CD4-positive, alpha-beta T cell treated with Interferon alpha-2 for 1 hour (primary cell): Measurements from ENCODE around the gene MICALL2.
"Not testable (repeated sequence)": the region's sequence is repeated elsewhere in the genome, so short reads cannot be mapped to it uniquely, and the experiment has no call there.

ENCODE experiments used
- DNase-seq, 2 donors: peaks; one replicate each; pipeline ENCODE4 v3.0.0-alpha.2; 2020 to 2022

MICALL2 gene

DNA sequence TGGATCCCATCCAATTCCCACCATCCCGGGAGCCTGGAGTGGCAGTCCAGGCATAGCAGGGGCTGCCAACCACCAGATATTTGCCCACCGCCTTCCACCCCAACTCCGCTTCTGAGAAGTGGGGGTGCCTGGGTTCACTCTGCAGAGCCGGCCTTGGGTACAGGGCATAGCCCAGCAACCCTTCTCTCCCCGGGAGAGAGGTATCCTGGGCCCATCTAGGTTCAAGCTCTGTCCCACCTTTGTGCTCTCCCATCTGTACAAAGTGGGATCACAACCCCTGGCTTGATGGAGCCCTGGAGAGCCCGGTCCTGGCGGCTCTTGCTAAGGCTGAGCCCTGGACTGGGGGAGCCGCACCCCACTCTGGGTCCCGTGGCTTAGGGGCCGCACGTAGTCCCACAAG lies 12.2 kb downstream of the MICALL2 start:
- no peak for DNase-seq

- DNase-seq: no peak
Observed at GRCh38 chr7:1446620-1447032, 12.6 kb downstream of the MICALL2 start.

DNA sequence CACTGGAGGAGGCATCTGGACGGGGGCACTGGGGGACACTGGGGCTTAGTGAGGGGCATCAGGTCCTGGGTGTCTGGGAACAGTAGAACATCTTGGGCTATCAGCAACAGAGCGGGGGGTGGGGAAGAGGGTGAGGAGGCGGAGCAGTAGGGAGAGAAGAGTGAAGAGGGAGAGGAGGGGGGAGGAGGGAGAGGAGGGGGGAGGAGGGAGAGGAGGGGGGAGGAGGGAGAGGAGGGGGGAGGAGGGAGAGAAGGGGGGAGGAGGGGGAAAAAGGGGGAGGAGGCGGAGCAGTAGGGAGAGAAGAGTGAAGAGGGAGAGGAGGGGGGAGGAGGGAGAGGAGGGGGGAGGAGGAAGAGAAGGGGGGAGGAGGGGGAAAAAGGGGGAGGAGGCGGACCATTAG lies 13.2 kb downstream of the MICALL2 start:
- DNase-seq: not testable (repeated sequence)

- DNase-seq: no peak
Observed at GRCh38 chr7:1445341-1445740, 13.9 kb downstream of the MICALL2 start.

GRCh38 chr7:1444925-1445322 lies 14.3 kb downstream of the MICALL2 start:
- no peak for DNase-seq

DNA sequence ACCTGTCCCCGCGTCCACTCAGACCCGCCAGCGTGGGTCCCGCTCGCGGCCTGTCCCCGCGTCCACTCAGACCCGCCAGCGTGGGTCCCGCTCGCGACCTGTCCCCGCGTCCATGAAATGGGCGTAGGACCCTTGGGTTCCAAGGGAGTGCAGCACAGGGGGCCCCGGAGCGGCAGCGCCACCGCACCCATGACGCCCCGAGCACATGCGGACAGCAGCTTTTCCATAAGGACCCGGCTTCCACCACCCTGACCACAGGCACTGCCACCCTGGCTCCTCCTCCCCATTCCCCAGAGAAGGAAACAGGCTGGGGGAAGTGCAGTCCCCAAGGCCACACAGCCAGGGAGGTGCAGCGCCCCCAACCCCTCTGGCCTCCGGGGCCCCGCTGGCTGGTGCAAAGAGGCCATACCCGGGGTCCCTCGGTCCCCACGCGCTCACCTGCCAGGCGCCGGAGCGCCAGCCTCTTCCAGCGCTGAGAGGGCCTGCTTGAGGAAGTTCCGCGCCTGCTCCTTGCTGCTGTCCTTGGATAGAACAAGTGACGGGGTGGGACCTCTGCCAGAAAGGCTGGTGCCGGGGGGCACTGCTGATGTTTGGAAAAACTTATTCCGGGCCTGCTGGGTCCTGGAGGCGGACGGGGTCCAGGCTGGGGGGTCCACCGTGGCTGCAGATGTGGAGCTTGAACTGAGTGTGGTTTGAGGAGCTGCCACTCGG lies 14.9 kb downstream of the MICALL2 start:
- DNase-seq: no peak

DNA sequence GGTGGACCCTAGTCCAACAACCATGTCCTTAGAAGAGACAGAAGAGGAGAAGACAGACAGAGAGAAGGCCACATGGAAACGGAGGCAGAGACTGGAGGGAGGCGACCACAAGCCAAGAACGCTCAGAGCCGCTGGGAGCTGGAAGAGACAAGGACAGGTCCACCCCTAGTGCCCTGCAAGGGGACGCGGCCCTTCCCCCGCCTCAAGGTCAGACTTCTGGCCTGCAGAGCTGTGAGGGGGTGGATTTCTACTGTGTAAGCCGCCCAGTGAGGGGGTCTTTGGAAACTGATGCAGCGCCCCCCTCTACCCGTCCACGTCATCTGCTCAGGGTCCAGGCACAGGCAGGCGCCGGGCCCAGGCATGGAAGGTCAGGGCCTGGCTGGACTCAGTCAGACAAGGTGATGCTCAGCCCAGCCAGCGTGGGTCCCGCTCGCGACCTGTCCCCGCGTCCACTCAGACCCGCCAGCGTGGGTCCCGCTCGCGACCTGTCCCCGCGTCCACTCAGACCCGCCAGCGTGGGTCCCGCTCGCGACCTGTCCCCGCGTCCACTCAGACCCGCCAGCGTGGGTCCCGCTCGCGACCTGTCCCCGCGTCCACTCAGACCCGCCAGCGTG lies 15.6 kb downstream of the MICALL2 start:
- DNase-seq: not testable (repeated sequence)

- no peak for DNase-seq
Observed at GRCh38 chr7:1442355-1443124, 16.7 kb downstream of the MICALL2 start.

GRCh38 chr7:1441615-1442354 lies 17.5 kb downstream of the MICALL2 start:
- no peak for DNase-seq

DNA sequence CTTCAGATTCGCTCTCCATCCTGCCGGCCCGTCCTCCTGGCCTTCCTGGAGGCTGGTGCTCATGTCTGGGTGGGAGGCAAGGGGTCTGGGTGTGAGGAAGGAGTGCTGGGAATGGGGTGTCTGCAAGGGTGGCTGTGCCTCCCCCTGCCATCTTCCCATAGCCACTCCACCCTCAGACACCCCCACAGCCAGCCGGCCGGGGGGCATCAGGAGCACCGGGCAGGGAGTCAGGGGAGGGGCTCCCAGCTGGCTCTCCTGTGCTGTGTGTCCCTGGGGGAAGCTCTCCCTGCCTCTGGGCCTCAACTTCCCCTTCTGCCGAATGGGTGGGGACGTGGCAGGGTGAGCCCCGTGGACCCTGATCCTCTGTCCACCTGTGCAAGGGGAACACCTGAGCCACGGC lies 18.6 kb downstream of the MICALL2 start:
- no peak for DNase-seq

DNA sequence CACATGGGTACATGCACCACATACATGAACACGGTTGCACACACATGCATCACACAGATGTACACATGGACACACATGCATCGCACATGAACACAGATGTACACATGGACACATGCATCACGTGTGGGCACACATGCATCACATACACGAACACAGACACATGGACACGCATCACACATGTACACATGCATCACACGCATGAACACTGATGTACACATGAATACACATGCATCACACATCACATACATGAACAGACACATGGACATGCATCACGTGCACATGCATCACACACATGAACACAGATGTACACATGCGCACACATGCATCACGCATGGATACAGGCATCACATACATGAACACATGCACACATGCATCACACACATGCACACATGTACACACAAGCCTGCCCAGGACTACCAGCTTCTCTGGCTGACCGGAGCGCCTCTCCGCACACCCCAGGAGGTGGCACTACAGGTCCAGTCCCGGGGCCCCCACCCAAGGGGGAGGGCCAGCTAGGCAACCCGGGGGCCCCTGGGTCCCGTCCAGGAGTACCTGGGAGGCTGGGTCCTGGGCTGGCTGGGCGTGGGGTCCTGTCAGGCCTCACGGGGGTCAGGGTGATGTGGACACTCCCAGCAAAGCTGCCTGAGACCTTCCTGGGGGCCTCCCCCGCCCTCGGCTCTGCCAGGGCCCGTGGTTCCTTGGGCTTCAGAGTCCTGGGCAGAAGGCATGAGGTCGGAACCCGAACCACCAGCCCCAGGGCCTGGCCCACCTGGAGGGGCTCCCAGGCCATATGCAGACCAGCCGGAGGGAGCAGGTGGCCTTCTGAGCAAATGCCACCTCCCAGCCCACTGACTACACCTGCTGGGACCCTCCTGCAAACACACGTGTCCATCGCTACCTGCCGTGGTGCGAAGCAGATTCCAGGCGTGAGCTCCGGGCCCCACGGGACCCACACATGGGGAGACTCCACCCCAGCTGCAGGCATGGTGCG lies 19.6 kb downstream of the MICALL2 start:
- no peak for DNase-seq

DNA sequence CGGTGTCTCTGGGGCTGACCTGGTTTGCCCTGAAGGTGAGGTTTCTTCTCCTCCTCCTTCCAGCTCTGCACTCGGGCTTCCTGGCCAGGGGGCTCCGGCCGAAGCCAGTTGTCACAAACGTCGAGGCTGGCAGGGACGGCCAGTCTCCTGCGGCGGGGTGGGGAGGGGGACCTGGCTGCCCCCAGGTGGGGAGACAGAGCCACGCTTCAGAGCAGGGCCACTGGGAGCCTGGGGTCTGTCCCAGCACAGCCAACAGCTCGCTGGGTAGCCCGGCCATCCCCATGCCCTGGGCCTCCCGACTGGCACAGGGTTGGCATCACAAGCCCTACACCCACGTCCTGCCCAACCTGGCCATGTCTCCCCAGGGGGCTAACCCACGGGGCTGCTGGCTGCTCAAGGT lies 20.4 kb downstream of the MICALL2 start:
- DNase-seq: no peak

GRCh38 chr7:1438208-1438607 lies 21.1 kb downstream of the MICALL2 start:
- DNase-seq: no peak

DNA sequence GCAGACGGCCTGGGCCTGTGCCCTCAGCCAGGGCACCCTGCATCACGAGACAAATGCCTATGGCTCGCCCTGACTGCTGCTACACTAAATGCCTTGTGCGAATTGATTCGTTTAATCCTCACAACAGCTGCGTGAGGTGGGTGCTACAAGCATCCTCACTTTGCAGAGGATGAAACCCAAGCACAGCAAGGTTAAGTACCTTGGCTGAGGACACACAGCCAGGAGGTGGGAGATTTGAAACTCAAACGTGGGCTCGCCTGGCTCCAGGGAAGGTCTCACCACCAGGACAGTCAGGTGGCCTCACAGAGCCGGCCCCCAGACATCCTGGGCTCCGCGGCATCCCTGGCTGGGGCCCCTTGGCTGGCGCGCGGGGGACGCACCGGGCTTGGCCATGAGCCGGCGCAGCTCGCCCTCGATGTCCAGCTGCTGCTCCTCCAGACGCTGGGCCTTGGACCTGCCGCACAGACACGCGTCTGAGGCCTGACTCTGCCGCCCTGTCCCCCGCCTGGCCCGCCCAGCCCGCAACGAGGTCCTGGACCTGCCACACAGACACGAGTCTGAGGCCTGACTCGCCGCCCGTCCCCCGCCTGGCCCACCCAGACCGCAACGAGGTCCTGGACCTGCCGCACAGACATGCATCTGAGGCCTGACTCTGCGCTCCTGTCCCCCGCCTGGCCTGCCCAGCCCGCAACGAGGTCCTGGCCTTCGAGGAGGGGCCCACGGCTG lies 22.0 kb downstream of the MICALL2 start:
- no peak for DNase-seq

DNA sequence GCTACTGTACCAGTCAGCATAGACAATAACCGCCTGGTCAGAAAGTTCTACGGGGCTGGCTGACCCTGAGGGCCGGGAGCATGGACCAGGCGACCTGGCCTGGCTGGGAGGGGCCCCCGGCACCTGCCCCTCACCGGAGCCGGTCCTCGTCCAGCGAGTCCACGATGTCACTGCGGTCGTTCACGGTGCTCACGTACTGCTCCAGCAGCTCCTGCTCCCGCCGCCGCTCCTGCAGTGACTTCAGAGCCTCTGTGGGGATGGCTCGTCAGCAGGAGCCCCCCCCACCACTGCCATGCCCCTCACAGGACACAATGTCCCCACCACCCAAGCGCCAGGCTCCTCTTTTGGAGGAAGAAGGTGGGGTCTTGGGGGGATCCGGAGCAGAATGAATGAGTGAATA lies 22.7 kb downstream of the MICALL2 start:
- DNase-seq: no peak

GRCh38 chr7:1434891-1435670 lies 24.2 kb downstream of the MICALL2 start:
- no peak for DNase-seq

- DNase-seq: no peak
Observed at GRCh38 chr7:1434165-1434718, 25.0 kb downstream of the MICALL2 start.

DNA sequence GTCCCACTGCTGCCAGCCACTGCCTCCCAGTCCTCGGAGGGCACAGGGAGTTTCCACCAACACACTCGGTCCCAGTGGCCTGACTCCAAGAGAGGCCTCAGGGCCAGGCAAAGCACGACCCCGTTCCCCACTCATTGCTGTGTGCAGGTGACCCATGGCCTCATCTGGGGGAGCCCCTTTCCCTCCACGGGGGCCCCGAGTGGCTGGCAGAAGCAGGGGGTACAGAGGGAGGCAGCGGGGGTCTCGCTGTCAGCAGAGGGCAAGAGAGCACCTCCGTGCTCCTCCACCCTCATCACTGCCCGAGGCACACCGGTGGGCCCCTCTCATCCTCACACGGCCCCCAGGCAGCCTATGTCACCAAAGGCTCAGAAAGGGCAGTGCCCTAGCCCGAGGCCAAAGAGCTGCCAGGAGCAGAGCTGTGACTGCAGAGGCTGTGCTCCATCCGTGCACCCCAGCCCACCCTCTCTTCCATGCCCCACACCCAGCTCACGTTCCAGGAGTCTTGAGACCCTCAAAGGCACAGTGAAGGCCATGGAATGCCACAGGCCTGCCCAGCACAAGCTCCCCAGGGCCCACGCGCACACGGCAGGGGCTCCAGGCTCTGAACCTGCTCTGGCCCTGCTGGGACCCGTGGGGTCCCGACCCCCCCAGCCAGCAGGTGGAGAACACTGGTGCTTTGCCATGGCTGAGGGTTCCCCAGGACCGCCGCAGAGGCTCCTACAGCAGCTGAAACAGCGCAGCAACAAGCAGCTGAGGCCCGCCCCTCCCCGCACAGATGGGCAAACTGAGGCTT lies 25.9 kb downstream of the MICALL2 start:
- DNase-seq: no peak

- DNase-seq: peak; percentile 62 to 75
Observed at GRCh38 chr7:1432411-1433082, 26.7 kb downstream of the MICALL2 start.
